Right lobe of liver (tissue), 4 donors: ENCODE data around the gene TUBGCP2.

Experiments
- CTCF ChIP-seq, 4 donors: fragments of 200-600 bp in 3 of 4; fragments of 450-650 bp in 1 of 4; IDR thresholded peaks; one replicate each; pipeline versions ENCODE4 v1.5.1 to v1.8.0; 2016 to 2022; ENCODE audit warnings: antibody characterized with exemption in 4 of 4, mild to moderate bottlenecking in 2 of 4
- POLR2A ChIP-seq: fragments of 450-650 bp; IDR thresholded peaks from one replicate; pipeline ENCODE4 v1.6.1; 2017; ENCODE audit warnings: antibody characterized with exemption, mild to moderate bottlenecking
- donor health status: DM: no; HTN: no; CAD: no.
- donor health status: DM: no; HTN: no; CAD: no.
- donor health status: DM: no; HTN: yes; CAD: no.

- TF ChIP-seq CTCF (IDR thresholded peaks at IDR 0.05) (no peak), POLR2A (no peak)
These were observed 47.6 kb downstream of the TUBGCP2 start for GRCh38 chr10:133260895-133261725.
